ENCODE measurements around the gene VEGFB. TPM values are rescaled to one million over a fixed set of nuclear protein-coding genes. Genes with fewer than 3 reads are reported as not detected.

Gene VEGFB
- total and polyA plus RNA-seq, 12 donors, result 158 to 353 (median 277) TPM

GRCh38 chr11:64219755-64220154, 14.6 kb upstream of the VEGFB start:
- H3K4me3 ChIP-seq, result no peak overlapping the region
- TF ChIP-seq CTCF (IDR thresholded peaks at IDR 0.05), result no peak
- ATAC-seq (peak in 1 of 8 donors; percentile 3), DNase-seq (no peak)
- H3K27me3 ChIP-seq, result no peaks in the 10 kb centered on the region
- no peaks in the 10 kb centered on the region for H3K9me3 ChIP-seq
- intact Hi-C loops (cut with DNase I), result no loop called here
- H3K36me3 ChIP-seq, result peaks cover 0 to 94% (median 0%) of the 10 kb centered on the region in 9 donors
- H3K4me1 ChIP-seq, result peaks cover 0 to 13% (median 2%) of the 10 kb centered on the region in 9 donors
- WGBS, 2 donors, result 91 to 93% methylated on average over 10 of the region's 10 CpGs
- H3K27ac ChIP-seq, result no peak overlapping the region

GRCh38 chr11:64220271-64220670, 14.1 kb upstream of the VEGFB start:
- DNase-seq (no peak), ATAC-seq (peak in 2 of 8 donors; percentile 2 to 16)
- no peaks in the 10 kb centered on the region for H3K9me3 ChIP-seq
- H3K27me3 ChIP-seq, result no peaks in the 10 kb centered on the region
- TF ChIP-seq CTCF (IDR thresholded peaks at IDR 0.05), result no peak
- H3K4me1 ChIP-seq, result peaks cover 3 to 18% (median 6%) of the 10 kb centered on the region in 9 donors
- H3K27ac ChIP-seq, result no peak overlapping the region
- intact Hi-C loops (cut with DNase I), result no loop called here
- peaks cover 0 to 89% (median 0%) of the 10 kb centered on the region in 9 donors for H3K36me3 ChIP-seq
- 92 to 95% methylated on average over 17 of the region's 17 CpGs for WGBS, 2 donors
- no peak overlapping the region for H3K4me3 ChIP-seq

DNA sequence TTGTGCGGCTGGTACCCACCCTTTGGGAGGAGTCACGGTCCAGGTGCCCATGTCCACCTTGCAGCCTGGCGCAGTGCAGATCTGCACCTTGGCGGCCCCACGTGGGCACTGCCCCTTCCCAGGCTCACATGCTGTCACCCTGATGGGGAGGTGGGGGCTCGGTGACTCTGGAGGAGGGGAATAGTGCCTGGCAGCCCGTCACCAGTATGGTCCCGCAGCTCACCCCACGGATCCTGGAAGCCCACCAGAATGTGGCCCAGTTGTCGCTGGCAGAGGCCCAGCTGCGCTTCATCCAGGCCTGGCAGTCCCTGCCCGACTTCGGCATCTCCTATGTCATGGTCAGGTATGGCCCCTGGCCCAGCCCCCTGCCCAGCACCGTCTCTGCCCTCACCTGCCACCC, 13.6 kb upstream of the VEGFB start:
- no peak for TF ChIP-seq CTCF (IDR thresholded peaks at IDR 0.05)
- intact Hi-C loops (cut with DNase I), result no loop called here
- Histone ChIP-seq H3K4me3 (no peak overlapping the region), H3K9me3 (no peaks in the 10 kb centered on the region), H3K27ac (no peak overlapping the region), H3K4me1 (peaks cover 6 to 23% (median 12%) of the 10 kb centered on the region in 9 donors), H3K27me3 (no peaks in the 10 kb centered on the region), H3K36me3 (peaks cover 0 to 84% (median 0%) of the 10 kb centered on the region in 9 donors)
- ATAC-seq, result no peak
- WGBS, 2 donors, result 93% methylated on average over 14 of the region's 14 CpGs
- no peak for DNase-seq

- TF ChIP-seq CTCF (IDR thresholded peaks at IDR 0.05), result no peak
- H3K4me1 ChIP-seq, result peaks cover 16 to 35% (median 23%) of the 10 kb centered on the region in 9 donors
- peaks cover 0 to 69% (median 0%) of the 10 kb centered on the region in 9 donors for H3K36me3 ChIP-seq
- no peak overlapping the region for H3K27ac ChIP-seq
- H3K9me3 ChIP-seq, result no peaks in the 10 kb centered on the region
- ATAC-seq (no peak), DNase-seq (peak in 1 of 2 donors; percentile 3)
- no peak overlapping the region for H3K4me3 ChIP-seq
- WGBS, 2 donors, result 74 to 79% methylated on average over 9 of the region's 9 CpGs
- no peaks in the 10 kb centered on the region for H3K27me3 ChIP-seq
- intact Hi-C loops (cut with DNase I), result no loop called here
Observed at GRCh38 chr11:64222651-64223000, 11.8 kb upstream of the VEGFB start.

Measured in heart right ventricle (tissue), 16 donors.